Vagina (tissue), 2 donors: Measurements from ENCODE around the gene TMPRSS15. TPM values are rescaled to one million over a fixed set of nuclear protein-coding genes. Genes with fewer than 3 reads are reported as not detected.

Experiments
- DNase-seq, 2 donors: peaks; one replicate each; pipeline ENCODE4 v3.0.0-alpha.2; 2017; ENCODE audit errors: extremely low spot score in 2 of 2
- H3K27ac ChIP-seq: fragments of 200-600 bp; sonication (generic); one replicate; pipeline ENCODE4 v1.5.1; 2019
- H3K27me3 ChIP-seq: fragments of 200-600 bp; sonication (generic); one replicate; pipeline ENCODE4 v1.5.1; 2019
- H3K36me3 ChIP-seq, 2 donors: fragments of 200-600 bp; sonication (generic); one replicate each; pipeline ENCODE4 v1.5.1; 2017 to 2019
- H3K4me1 ChIP-seq: fragments of 200-600 bp; sonication (generic); one replicate; pipeline ENCODE4 v1.5.1; 2019
- H3K4me3 ChIP-seq, 2 donors: fragments of 200-600 bp; sonication (generic); 1 replicate in 1 of 2; 2 replicates in 1 of 2; pipeline ENCODE4 v1.5.1; 2016 to 2019
- H3K9me3 ChIP-seq: fragments of 200-600 bp; sonication (generic); one replicate; pipeline ENCODE4 v1.5.1; 2019
- POLR2A ChIP-seq, 2 donors: fragments of 450-650 bp; IDR thresholded peaks; one replicate each; pipeline ENCODE4 v1.6.1; 2017; ENCODE audit warnings: antibody characterized with exemption in 2 of 2, mild to moderate bottlenecking in 2 of 2, moderate library complexity in 2 of 2
- POLR2AphosphoS5 ChIP-seq, 2 donors: sonication (generic); formaldehyde crosslinking; IDR thresholded peaks; one replicate each; pipeline ENCODE4 v1.9.0; 2017; ENCODE audit warnings: antibody characterized with exemption in 2 of 2, mild to moderate bottlenecking in 2 of 2, low read depth in 1 of 2; ENCODE audit not compliant: insufficient read depth in 1 of 2
- intact Hi-C: fragments of 100-400 bp; cut with DNase I; formaldehyde crosslinking; loops from one replicate; pipeline ENCODE4 v1.15.1; 2023
- total RNA-seq: library from RNA; depleted of rRNA; stranded (reverse); fragments of >200 nt; gene quantifications from one replicate; pipeline ENCODE4 v1.2.3, GENCODE V29; 2016
- TF ChIP-seq, protein P1 (sequence below), 3 experiments: fragments of 450-650 bp in 2 of 3; fragments of 200-600 bp in 1 of 3; sonication (generic) in 1 of 3; IDR thresholded peaks; one replicate each; pipeline ENCODE4 v1.5.1; 2017 to 2019; ENCODE audit warnings: antibody characterized with exemption in 3 of 3, mild to moderate bottlenecking in 2 of 3, moderate library complexity in 2 of 3

TMPRSS15 gene
- total RNA-seq, 1 donor from 2014 or later, result not detected

DNA sequence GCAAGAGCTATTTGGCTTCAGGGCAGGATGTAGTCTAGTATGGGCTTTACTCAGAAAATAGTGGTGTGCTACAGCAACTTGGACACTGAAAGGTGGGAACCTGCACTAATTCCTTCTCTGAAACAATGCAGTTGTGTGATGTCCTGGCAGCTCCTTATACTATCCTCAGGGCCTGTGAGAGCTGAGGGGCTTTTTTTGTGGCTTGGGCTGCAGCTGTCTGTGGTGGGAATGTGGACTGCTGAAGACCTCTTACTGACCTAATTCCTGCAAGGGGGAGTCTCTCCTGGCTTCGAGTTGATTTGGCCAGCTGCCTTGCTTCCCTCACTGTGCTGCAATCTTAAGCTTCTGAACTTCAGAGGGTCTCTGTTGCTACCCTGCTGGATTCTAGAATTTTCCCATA lies 181.2 kb downstream of the TMPRSS15 start:
- DNase-seq, result no peak
- H3K27ac ChIP-seq, result no peak overlapping the region
- no peaks in the 10 kb centered on the region for H3K27me3 ChIP-seq
- TF ChIP-seq POLR2A (IDR thresholded peaks at IDR 0.05) (no peak), POLR2AphosphoS5 (IDR thresholded peaks at IDR 0.05; ENCODE audit: insufficient read depth in 1 of 2, low read depth in 1 of 2) (no peak)
- TF ChIP-seq, protein P1, sequence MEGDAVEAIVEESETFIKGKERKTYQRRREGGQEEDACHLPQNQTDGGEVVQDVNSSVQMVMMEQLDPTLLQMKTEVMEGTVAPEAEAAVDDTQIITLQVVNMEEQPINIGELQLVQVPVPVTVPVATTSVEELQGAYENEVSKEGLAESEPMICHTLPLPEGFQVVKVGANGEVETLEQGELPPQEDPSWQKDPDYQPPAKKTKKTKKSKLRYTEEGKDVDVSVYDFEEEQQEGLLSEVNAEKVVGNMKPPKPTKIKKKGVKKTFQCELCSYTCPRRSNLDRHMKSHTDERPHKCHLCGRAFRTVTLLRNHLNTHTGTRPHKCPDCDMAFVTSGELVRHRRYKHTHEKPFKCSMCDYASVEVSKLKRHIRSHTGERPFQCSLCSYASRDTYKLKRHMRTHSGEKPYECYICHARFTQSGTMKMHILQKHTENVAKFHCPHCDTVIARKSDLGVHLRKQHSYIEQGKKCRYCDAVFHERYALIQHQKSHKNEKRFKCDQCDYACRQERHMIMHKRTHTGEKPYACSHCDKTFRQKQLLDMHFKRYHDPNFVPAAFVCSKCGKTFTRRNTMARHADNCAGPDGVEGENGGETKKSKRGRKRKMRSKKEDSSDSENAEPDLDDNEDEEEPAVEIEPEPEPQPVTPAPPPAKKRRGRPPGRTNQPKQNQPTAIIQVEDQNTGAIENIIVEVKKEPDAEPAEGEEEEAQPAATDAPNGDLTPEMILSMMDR (IDR thresholded peaks at IDR 0.05), result no peak
- no peaks in the 10 kb centered on the region for H3K4me1 ChIP-seq
- H3K9me3 ChIP-seq, result peaks cover 3% of the 10 kb centered on the region
- no peak overlapping the region for H3K4me3 ChIP-seq
- no peaks in the 10 kb centered on the region for H3K36me3 ChIP-seq
- intact Hi-C loops, result no loop called here

DNA sequence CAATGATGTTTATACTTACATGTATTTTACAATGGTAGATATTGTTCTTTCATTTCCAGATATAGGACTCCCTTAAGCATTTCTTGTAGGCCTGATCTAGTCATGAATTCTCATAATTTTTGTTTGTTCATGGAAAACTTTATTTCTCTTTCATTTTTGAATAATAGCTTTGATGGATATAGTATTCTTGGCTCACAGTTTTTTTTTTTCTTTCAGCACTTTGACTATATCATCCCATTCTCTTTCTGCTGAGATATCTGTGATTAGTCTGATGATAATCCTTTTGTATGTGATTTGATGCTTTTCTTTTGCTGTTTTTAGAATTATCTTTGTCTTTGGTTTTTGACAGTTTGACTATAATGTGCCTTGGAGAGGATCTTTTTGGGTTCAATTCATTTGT lies 183.1 kb downstream of the TMPRSS15 start:
- Histone ChIP-seq H3K27me3 (no peaks in the 10 kb centered on the region), H3K36me3 (no peaks in the 10 kb centered on the region), H3K27ac (no peak overlapping the region), H3K4me3 (no peak overlapping the region), H3K4me1 (no peaks in the 10 kb centered on the region), H3K9me3 (peaks cover 3% of the 10 kb centered on the region)
- intact Hi-C loops, result no loop called here
- no peak for TF ChIP-seq POLR2A (IDR thresholded peaks at IDR 0.05)
- TF ChIP-seq POLR2AphosphoS5 (IDR thresholded peaks at IDR 0.05; ENCODE audit: insufficient read depth in 1 of 2, low read depth in 1 of 2), result no peak
- TF ChIP-seq, protein P1 (IDR thresholded peaks at IDR 0.05), result no peak
- DNase-seq, result no peak

Other genes with a start within 250 kb of the TMPRSS15 start
- gene CHODL, start 159.0 kb downstream of the TMPRSS15 start, total RNA-seq, result 3.2 TPM